HG03439 (cell line): Measurements from ENCODE around the gene IL12RB2.

Experiments used
- ATAC-seq: cut with Tn5 transposase; IDR thresholded peaks from one replicate; pipeline ENCODE4 v1.9.1; 2021; ENCODE audit warnings: mild to moderate bottlenecking, moderate library complexity; ENCODE audit not compliant: unreplicated experiment

The IL12RB2 gene, protein sequence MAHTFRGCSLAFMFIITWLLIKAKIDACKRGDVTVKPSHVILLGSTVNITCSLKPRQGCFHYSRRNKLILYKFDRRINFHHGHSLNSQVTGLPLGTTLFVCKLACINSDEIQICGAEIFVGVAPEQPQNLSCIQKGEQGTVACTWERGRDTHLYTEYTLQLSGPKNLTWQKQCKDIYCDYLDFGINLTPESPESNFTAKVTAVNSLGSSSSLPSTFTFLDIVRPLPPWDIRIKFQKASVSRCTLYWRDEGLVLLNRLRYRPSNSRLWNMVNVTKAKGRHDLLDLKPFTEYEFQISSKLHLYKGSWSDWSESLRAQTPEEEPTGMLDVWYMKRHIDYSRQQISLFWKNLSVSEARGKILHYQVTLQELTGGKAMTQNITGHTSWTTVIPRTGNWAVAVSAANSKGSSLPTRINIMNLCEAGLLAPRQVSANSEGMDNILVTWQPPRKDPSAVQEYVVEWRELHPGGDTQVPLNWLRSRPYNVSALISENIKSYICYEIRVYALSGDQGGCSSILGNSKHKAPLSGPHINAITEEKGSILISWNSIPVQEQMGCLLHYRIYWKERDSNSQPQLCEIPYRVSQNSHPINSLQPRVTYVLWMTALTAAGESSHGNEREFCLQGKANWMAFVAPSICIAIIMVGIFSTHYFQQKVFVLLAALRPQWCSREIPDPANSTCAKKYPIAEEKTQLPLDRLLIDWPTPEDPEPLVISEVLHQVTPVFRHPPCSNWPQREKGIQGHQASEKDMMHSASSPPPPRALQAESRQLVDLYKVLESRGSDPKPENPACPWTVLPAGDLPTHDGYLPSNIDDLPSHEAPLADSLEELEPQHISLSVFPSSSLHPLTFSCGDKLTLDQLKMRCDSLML

DNA sequence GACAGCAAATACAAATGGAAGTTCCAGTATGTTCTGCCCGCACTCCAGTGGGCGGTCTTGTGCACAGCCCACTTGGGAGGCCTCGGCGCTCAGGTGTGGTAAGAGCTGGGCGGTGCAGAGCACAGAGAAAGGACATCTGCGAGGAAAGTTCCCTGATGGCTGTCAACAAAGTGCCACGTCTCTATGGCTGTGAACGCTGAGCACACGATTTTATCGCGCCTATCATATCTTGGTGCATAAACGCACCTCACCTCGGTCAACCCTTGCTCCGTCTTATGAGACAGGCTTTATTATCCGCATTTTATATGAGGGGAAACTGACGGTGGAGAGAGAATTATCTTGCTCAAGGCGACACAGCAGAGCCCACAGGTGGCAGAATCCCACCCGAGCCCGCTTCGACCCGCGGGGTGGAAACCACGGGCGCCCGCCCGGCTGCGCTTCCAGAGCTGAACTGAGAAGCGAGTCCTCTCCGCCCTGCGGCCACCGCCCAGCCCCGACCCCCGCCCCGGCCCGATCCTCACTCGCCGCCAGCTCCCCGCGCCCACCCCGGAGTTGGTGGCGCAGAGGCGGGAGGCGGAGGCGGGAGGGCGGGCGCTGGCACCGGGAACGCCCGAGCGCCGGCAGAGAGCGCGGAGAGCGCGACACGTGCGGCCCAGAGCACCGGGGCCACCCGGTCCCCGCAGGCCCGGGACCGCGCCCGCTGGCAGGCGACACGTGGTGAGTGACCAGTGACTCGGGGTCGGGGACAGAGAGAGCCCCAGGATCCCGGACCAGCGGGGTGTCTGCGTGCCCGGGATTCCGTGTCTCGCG lies at the start of gene IL12RB2:
Gene IL12RB2, plus strand, starts transcription at position 623 of the 810 bp plus-strand sequence. CDS start 12,496 bp downstream, outside the sequence.
- peak; percentile 73 for ATAC-seq

DNA sequence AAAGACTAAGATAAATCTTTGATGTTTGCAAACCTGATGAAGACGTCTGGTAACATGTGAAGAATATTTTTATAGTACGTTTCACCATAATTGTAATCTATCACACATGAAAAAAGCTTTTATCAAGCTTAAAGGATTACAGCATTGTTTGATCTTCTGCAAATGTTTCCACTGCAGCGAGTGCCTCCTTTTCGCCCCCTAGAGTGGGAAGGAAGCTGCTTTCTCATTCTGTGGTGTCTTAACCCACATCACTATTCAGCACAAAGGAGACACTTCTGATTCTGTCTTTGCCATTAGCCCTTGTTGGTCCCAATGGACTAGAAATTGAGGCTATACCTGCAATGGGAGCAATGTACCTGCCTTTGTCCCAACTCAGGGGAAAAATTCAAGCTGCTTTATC lies 46.0 kb upstream of the IL12RB2 start:
- ATAC-seq, result no peak

DNA sequence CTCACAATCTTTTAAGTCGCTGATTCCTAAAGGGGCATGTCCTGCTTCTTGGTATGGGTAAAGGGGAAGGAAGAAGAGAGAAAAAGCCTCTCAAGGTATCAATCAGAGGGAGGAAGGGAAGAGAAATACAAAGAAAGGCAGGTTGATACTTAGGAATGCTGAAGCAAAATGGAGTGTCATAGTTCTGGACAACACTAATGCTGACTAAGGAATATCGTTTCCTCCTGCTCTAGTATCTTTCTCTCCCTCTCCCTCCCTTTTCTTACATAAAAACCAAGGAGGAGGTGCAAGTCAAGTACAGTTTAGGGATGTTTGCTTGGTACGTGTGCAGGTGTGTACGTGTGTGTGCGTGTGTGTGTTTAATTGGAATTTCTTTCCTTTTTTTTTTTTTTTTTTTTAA lies 44.9 kb upstream of the IL12RB2 start:
- no peak for ATAC-seq

DNA sequence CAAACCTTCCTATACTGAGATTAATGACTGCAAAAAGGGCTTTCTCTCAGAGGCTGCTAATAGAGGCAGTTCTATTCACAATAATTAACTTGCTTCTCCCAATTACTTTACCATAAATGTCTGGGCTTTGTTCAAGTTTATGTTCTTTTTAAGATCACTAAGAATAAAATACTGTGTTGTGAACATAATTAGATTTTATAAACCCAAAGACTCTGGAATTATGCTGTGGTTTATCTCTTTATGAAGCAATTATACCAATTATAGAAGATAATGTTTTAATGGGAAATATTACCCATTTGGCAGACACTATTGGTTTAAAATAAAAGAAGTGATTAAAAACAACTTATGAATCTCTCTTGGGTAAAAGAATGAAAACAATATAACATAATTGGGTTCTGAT lies 43.5 kb upstream of the IL12RB2 start:
- ATAC-seq, result no peak

DNA sequence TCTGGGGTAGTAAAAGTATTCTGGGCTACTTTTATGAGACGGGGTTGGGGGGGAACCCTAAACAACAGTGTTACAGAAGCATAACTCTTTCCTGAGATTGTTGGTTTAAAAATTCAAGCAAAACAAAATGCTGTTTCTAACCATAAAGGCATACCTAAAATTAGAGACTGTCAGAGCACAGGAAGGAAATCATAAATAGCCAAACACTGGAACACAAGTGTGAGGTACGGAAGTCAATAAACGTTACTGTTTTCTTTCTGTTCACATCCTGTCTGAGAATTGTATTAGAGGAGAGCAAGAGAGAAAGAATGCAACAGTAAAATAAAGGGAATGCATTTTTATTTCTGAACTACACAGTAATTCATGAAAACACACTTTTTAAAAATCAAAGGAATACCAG lies 42.8 kb upstream of the IL12RB2 start:
- no peak for ATAC-seq

DNA sequence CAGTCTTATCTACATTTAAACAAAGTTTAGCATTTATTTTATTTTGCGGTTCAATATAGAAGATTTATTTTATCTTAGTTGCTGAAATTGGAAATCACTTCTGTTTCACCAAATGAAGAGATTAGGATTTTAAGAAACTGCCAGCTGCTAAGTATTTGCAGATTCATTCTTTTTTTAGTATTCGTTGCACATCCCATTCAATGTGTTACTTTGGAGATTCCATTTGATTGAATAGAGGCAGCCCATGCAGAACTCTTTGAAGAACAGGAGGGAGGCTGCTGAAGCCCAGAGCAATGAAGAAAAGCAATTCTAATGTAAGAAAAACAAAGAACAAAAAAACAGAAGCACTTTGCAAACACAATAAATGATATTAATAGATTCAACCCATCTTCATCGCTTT lies 38.6 kb upstream of the IL12RB2 start:
- no peak for ATAC-seq

DNA sequence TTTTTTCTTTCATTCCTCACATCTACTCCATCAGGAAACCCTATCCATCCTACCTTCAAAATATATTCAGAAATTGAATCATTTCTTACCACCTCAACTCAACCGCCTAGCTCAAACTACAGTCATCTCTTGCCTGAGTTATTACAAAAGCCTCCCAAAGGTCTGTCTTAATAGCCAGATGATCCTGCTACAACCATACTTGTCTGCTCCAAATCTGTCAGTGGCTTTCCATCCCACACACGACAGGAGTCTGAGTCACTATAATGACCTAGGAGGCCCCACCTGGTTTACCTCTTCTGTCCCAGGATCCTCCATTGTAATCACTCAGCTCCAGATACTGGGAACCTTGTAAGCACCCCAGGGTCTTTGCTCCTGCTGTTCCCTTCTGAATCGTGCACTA lies 37.1 kb upstream of the IL12RB2 start:
- no peak for ATAC-seq

DNA sequence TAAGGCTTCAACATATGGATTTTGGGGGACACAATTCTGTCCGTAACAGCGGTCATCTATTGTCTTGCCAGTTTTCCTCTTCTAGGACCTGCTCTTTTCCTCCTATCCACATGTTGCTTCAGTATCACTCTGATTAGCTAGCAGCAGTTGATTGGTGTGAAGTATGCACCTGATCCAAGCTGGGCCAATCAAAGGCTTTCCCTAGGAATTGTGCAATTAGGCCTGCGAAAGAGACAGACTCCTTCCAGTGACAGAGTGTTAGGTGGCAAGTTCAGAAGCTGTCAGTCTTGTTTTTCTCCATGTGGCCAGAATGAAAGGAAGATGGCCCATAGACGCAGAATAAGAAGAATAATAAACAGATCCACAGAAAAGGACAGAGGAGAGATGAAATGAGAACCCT lies 34.1 kb upstream of the IL12RB2 start:
- no peak for ATAC-seq

DNA sequence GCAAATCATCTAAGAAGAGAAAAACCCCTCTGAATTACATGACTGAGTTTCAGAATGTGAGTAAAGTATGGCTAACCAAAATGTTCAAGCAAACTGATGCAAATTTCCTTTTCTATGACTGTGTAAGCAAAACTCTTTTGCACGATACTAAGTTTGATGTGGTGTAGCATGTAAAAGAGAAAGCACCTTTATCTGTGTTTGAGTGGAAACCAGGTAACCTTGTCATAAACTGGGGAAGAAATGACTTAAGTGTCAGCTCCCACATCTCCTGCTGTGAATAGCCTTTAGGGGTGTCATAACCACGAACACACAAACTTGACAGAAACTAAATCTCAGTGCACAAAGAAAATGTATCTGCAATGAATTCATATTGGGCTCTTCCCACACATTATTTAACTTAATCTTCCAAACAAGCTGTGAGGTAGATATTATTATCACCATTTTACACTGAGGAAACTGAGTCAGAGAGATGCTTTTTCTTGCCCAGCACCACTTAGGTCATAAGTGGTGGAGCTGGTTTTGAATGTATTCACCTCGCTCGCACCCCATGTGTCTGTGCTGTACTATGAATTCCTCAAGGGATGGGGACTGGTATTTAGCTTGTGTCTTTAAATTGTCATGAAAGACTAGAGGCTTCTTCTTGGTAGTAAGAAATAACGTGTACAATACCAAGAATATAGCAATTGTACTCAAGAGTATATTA lies 32.9 kb upstream of the IL12RB2 start:
- ATAC-seq, result peak; percentile 74

DNA sequence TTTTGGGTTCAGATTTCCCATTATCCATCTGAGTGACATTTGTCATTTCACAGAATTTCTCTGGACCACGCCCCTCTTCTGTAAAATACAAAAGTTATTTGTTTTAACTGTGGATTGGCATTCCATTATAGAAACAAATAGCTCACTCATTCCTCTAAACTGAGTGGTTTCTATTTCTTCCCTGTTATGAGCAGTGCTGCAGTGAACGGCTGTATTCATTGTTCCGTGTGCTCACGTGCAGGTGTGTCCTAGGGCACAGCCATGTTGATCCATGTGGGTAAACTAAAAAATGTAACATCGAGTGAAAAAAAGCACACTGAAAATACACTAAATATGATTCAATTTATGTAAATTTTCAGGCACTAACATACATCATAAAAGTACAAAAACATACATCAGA lies 27.0 kb upstream of the IL12RB2 start:
- ATAC-seq, result no peak

DNA sequence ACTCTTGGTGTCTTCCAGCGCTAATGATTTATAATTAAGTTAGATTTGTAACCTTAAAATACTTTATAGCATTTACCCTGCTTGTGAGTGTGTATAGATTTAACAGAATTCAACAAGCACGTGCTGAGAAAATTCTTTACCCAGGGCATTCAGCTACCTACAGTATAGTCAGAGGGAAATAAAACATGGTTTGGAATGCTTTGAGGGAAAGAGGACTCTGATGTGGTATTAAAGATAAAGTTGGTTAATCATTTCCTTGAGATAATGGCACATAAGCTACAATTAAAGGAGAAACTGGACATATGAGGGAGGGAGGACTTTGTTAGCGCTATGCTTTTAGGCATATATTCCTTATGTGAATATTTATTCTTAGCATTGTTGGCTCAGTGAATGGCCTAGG lies 26.4 kb upstream of the IL12RB2 start:
- ATAC-seq, result no peak

DNA sequence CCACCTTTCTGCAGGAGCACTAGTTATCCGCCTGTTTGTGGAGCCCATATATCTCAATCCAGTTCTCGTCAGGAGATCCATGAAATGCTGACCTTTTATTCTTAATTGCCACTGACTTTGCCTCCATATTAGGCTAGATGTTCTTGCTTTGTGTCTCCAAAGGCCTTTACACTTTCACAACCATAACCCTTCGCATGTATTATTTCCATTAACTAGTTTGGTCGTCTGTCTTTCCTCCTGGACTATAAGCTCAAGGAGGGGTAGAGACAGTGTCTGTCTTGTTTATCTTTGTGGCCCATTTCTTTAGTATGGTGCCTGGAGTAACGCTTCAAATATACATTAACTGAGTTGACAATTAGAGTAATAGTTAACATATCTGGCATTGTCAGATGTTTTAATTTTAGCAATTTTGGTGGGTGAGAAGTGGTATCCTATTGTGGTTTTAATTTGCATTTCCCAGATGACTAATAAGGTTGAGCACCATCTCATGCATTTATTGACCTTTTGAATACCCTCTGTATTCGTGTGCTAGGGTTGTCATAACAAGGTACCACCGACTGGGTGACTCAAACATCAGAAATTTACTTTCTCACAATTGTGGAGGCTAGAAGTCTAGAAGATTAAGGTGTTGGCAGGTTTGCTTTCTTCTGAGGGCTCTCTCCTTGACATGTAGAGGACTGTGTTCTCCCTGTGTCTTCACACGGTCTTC lies 21.7 kb upstream of the IL12RB2 start:
- ATAC-seq, result peak; percentile 91

DNA sequence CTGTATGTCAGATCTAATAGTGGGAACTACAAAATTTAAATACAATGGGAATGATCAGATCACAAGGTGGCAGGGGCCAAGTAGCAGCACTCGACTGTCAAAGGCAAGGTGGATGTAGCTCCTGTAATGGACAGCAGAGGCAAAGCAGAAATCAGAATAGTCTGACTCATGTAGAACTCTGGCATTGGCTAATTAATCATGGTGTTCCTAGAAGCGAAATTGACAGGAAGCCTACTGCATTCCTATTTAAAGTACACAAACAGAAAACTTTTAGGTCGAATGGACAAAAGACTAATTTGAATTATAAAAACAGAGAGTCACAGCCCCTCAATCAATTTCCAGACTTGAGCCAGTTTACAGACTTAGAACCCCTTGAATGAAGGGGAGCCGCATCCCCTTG lies 17.4 kb upstream of the IL12RB2 start:
- no peak for ATAC-seq

DNA sequence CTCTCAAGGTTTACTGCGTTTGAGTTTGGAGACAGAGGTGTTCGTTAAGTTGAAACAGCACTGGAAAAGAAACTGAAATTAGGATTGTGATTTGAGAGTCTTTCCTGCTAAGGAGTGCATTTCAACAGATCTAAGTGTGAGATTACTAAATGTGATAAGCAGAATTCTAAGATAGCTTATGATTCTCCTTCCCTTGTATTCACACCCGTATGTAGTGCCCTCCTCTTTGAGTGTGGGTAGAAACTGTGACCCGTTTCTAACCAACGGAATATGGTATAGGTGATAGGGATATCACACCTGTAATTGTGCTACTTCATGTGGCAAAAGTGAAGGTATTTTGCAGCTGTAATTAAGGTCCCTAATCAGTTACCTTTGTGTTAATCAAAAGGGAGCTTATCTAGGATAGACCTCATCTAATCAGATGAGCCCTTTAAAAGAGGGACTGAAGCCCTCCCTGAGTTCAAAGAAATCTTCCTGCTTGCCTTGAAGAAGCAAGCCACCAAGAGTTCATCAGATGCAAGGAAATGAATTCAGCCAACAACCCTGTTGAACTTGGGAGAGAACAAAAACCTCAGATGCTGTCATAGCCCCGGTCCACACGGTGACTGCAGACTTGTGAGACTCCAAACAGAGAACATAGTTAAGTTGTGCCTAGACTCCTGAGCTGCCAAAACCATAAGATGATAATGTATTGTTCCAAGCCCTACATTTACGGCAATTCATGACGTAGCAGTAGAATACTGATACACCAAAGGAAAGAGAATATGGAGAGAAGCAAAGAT lies 12.6 kb upstream of the IL12RB2 start:
- ATAC-seq, result no peak

DNA sequence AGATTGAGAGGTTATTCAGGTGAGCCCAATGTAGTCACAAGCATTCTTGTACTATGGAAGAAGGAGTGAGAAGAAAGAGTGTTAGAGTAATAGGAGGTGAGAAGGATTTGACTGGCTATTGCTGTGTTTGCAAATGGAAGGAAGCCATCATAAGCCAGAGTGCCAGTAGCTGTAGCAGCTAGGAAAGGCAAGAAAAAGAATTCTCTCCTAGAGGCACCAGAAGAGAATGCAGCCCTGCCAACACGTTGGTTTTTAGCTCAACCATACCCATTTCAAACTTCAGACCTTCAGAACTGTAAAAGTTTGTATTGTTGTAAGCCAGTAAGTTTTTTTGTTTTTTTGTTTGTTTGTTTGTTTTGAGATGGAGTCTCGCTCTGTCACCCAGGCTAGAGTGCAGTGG lies 8.9 kb upstream of the IL12RB2 start:
- ATAC-seq, result no peak

DNA sequence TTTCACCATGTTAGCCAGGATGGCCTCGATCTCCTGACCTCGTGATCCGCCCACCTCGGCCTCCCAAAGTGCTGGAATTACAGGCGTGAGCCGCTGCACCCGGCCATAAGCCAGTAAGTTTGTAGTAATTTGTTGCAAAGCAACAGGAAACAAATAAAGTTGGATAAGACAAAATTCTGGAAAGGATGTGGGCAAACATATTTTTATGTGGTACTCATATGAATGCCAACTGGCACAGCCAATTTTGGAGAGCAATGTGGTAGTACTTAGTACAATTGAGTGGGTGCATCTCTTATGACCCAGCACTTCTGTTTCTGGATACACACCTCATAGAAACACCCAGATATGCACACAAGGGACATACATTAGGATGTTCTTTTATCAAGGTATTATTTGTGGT lies 8.4 kb upstream of the IL12RB2 start:
- ATAC-seq, result no peak

DNA sequence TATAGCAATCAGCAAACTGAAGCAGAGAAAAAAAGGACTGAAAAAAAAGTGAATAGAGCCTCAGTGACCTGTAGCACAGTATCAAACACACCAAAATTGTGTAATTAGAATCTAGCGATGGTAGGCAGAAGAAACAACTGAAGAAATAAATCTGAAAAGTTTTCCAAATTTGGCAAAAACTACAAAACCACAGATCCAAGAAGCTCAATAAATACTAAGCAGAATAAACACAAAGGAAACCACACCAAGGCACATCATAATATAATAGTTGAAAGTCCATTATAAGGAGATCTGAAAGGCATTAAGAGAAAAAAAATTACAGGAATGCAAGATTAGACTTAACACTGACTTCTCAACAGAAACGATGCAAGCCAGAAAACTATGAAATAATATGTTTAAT lies 7.1 kb upstream of the IL12RB2 start:
- ATAC-seq, result no peak

DNA sequence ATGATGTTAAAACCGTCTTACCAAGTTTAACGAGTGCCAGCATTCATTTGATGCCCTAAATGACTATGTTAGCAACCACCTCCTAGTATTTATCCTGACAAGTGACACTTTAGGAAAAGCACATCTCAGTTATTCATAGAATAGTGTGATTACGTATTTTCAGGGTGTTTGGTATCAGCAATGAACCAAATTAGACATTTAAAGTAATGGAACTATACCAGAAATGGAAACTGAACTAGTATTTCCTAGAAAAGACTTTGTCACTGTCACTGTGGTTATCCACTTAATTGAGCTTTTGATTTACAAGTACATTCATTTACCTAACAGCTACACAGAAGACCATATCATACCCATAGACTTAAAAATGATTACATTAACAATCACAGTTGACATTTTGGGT lies 3.6 kb upstream of the IL12RB2 start:
- no peak for ATAC-seq

DNA sequence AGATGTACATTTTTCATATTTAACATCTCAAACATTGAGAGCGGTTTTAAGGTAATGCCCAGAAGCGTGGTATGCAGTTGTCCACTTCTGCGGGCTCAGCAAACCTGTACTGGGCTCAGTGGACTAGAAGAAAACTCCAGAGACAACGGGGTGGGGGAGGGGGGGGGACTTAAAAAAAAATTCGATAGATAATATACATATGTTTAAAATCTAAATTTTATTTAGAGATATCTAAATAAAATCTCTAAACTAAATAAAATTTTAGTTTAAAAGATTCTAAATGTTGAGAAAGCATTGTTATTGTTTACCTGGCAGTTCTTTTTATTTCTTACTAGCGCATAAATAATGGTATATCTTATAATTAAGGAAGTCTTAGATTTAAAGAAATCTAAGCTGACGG lies 1.1 kb upstream of the IL12RB2 start:
- no peak for ATAC-seq
